Prostate gland (tissue), 2 donors: ENCODE data around the gene GALNT2.

Experiments
- POLR2A ChIP-seq: fragments of 450-650 bp; IDR thresholded peaks from one replicate; pipeline ENCODE4 v1.6.1; 2016; ENCODE audit warnings: antibody characterized with exemption, mild to moderate bottlenecking
- POLR2AphosphoS5 ChIP-seq: sonication (generic); formaldehyde crosslinking; IDR thresholded peaks from one replicate; pipeline ENCODE4 v1.6.1; 2017; ENCODE audit warnings: antibody characterized with exemption
- TF ChIP-seq, protein P1 (sequence below), 4 experiments: fragments of 200-600 bp in 2 of 4; fragments of 450-650 bp in 2 of 4; sonication (generic) in 2 of 4; IDR thresholded peaks; 1 replicate in 3 of 4; 2 replicates in 1 of 4; pipeline ENCODE4 v1.5.1; 2016 to 2019; ENCODE audit warnings: antibody characterized with exemption in 4 of 4, mild to moderate bottlenecking in 2 of 4, moderate library complexity in 2 of 4

DNA sequence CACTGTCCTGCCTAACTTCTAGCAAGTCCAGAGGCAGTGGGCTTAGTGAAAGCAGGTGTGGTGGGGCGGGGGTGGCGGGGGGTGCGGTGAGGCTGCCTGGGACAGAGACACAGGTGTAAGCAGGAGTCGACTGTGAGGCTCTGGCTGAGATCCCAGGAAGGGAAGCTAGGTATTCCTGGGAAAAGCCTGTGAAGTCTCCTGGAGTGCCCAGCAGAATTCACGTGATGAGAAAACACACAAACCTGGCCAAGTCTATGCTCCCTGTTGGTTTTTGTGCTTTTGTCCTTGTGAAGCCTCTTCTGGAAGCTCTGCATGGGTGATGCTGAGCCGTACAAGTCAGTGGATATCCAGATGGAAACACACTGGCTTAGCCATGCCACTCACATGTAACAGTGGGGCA lies 5.3 kb downstream of the GALNT2 start:
- TF ChIP-seq POLR2AphosphoS5 = no peak
- TF ChIP-seq, protein P1, sequence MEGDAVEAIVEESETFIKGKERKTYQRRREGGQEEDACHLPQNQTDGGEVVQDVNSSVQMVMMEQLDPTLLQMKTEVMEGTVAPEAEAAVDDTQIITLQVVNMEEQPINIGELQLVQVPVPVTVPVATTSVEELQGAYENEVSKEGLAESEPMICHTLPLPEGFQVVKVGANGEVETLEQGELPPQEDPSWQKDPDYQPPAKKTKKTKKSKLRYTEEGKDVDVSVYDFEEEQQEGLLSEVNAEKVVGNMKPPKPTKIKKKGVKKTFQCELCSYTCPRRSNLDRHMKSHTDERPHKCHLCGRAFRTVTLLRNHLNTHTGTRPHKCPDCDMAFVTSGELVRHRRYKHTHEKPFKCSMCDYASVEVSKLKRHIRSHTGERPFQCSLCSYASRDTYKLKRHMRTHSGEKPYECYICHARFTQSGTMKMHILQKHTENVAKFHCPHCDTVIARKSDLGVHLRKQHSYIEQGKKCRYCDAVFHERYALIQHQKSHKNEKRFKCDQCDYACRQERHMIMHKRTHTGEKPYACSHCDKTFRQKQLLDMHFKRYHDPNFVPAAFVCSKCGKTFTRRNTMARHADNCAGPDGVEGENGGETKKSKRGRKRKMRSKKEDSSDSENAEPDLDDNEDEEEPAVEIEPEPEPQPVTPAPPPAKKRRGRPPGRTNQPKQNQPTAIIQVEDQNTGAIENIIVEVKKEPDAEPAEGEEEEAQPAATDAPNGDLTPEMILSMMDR (IDR thresholded peaks at IDR 0.05) = no peak
- no peak for TF ChIP-seq POLR2A
